Hematopoietic multipotent progenitor cell treated with erythropoietin and hydrocortisone succinate and interleukin-3 and kit ligand, for 15 days (in vitro differentiated cells): ENCODE results near the gene FKBP15.

ENCODE experiments used
- DNase-seq: peaks from one replicate; pipeline ENCODE4 v3.0.0-alpha.2; 2015; ENCODE audit warnings: low spot score

Gene FKBP15

DNA sequence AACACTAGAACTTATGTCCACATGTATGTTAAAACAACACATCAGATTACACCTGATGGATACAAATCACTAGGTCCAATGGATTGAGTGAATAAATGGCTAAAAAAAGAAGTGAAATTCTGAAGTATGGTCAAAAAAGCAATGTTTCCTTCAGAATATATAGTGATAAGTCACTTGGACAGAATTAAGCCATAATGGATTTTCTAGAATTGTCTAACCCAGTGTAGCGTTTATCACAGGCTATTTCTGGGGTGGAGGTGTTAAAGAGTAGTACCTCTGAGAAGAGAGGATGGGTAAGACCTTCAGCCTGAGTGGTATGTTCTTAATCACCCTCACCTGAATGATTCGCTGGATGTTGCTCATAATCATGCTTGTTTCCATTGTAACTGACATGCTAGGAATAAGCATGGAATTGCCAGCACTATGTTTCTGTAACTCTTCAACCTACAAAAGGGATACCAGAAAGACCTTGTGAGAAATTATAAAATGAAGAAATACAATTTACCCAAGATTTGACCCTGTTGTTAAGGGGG, 37.1 kb downstream of the FKBP15 start:
- DNase-seq: no peak

DNA sequence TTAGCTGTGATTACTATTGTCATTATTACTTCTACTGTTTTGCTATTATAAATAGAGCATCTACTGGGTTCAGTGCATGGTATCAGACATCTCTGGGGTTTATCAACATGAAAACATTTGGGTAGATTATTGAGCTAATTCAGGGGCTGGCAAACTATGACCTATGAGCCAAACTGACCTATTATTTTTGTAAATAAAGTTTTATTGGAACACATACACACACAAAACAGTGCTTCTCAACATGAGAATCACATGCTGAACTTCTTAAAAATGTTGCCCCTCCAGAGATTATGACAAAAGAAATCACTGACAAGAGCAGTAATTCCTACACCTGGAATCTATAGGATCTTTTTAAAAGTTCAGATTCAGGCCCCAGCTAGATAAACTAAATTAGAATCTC, 39.9 kb downstream of the FKBP15 start:
- DNase-seq: no peak

DNA sequence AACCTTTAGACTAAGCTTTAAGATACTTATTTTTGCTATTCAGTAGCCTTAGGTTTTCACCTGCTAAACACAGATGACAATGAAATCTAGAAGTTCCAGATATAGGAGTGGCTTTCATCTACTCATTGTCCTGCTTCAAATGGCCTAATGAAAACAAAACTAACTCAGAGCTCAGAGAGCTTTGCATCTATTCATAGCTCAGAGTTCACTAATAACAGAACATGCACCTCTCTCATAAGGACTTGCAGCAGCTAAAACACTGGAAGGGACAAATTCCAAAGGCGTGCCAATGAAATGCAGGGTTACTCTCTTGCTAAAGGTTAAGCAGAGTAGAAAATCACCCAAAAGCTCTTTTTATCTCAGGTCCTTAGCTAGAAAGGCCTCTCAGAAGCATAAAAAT, 41.2 kb downstream of the FKBP15 start:
- DNase-seq: no peak

DNA sequence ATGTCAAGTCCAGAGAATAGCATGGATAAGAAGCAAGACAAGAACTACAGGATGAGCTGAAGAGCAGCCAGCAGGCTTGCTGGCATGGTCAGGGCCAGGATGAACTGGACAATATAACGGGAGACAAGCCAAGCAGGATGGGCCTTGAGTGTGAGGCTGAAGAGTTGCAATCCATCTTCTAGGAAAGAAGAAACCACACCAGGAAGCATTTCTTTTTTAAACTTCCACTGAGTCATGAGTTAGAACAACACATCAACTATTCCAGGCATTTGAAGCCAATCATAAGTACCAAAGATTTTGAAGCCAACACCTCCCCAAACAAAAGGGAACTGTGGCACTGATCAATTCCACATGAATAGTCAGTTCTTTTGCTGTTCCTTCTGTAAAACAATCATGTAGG, 43.0 kb downstream of the FKBP15 start:
- no peak for DNase-seq

DNA sequence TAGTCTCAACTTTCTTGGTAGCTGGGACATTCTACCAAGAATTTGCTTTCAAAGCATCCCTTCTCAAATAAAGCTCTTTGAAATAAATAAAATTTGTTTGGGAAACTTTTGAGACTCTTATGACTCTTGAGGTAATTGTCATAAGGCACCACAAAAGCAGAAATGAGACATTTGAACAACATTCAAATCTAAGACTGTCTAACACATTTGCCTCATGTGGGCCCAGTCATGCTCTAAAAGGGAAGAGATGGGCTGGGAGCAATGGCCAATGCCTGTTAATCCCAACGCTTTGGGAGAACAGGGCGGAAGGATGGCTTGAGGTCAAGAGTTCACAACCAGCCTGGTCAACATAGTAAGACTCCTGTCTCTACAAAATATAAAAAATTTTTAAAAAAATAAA, 43.8 kb downstream of the FKBP15 start:
- no peak for DNase-seq

DNA sequence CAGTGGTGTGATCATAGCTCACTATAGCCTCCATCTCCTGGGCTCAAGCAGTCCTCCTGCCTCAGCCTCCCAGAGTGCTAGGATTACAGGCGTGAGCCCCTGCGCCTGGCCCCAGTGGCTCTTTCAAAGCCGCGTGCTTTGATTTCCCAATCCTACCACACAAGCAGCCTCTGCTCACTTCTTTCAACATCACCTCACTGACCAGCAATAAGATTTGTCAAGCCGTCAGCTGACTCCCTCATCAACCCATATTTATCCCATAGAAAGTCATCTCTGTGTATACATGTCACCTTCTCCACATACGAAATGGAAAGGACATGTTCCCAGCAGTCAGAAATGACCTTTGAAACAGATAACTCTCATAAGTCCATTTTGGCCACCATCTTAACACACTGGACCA, 44.3 kb downstream of the FKBP15 start:
- DNase-seq: no peak

DNA sequence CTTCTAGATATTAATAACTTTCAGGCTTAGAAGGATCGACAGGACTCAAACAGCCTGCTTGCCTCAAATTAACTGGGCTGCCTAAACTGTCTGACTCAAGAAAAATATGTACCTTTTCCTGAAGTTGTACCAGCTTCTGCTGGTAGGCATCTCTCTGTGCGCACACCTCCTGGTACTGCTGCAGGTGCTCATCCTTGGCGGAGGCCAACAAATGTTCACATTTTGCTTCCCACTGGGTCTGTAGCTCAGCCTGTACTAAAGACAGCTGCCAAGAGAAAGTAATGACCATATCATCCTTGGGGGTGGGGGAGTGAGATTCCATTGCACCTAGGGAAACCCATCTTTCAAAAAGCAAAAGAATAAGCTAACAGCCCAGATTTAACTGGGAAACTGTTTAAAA, 47.7 kb downstream of the FKBP15 start:
- DNase-seq: no peak

DNA sequence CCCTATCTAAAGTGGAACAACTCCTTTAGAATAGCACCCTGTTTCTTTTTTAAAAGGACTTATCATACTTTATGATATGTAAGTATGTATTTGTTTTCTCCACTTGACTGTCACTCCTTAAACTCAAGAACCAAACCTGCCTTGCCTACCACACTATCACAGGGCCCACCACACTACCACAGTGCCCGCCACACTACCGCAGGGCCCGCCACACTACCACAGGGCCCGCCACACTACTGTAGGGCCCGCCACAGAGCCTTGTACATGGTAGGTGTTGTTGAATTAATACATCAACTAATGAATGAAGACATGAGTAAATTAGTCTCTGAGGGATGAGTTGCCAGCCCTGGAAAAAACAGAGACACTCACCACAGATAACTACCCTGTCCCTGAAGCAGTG, 52.3 kb downstream of the FKBP15 start:
- no peak for DNase-seq

DNA sequence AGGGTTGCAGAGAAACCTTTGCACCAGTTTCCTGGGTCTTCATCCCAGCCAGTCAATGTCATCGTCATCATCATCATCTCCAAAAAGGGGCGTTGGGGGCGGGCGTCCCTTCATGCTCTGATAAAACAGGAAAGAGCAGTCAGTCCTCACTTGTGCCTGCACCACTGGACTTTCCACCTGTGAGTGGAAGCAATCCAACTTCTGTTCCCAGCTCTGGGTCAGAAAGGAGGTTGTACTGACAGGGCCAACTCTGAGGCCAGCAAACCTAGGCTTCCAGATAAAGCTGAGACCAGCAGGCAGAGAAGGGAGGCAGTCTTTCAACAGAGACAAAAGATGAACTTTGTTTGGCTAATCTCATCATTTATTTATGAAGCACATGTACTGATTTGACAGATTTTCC, 55.0 kb downstream of the FKBP15 start:
- no peak for DNase-seq

DNA sequence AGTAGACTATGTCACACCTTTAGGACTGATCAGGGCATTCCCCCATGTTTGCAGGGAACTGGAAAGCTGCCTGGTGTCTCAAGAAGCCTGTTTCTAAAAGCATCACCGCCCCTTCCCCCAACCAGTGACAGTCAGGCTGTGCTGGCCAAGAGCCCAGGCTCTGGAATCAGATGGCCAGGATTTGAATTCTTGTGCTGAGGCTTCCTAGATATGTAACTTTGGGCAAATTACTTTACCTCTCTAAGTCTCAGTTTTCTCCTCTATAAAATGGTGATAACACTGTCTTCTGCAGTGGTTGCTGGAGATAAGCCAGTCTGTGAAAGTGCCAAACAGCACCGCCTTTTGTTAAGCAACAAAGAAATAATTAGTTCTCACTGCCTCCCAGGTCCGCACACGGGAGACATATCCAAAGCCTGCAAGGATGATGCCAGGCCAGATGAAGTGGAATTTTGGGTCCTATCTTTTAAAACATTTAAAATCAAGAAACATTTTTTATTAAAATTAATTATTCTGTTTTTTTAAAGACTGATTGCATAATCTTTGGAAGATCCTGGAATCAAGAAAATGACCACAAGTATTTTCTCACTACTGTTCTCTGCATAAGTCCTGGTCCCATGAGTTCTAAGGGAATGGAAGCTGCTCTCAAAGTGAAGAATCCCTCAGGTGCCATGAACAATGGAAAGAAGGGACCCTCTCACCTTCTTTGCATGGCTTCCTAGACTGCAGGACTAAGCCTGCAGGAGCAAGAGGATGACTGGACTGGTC, 56.4 kb downstream of the FKBP15 start:
- no peak for DNase-seq

DNA sequence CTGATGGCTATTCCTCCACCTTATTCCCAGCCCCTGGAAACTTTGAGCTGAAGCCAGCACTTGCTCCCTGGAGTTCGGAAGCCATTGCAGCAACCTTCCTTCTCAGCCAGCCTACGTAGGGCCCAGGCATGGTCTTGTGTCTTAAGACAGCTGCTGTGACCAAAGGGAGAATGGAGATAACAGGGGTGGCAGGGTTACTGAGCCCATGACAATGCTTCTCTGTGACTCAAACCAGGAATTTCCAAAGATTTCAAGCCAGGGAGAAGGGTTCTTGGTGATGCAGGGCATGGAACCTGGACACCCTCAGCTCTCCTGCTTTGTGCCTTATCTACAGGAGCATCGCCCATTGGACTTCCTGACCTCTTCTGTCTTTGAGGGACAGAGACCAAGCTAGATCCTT, 58.1 kb downstream of the FKBP15 start:
- no peak for DNase-seq

DNA sequence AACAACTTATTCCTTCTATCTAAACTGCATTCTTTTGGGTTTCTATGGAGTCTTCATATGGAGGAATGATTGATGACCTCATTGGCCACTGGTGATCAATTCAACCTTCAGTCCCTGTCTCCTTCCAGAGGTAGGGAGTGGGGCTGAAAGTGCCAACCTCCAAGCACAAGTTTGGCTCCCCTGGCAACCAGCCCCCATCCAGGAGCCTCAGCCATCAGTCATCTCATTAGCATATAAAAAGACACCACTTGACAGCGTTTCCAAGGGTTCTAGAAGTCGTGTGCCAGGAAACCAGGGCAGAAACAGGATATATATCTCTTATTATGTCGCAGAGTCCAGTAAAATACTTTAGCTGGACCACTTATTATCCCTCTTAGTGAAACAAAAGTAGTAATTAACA, 60.5 kb downstream of the FKBP15 start:
- no peak for DNase-seq

DNA sequence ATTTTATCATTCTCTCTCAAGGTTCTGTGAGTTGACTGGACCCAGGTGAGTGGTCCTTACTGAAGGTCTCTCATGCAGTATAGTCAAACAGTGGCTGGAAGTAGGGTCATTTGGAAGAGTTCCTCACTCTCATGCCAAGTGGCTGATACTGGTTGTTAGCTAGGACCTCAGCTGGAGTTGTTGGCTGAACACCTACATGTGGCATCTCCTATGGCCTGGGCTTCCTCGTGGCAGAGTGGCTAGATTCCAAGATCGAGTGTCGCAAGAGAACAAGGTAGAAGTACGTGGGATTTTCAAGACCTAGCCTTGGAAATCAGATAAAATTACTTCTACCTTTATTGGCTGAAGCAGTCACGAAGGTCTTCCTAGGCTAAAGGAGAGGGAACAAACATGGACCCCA, 62.6 kb downstream of the FKBP15 start:
- no peak for DNase-seq

DNA sequence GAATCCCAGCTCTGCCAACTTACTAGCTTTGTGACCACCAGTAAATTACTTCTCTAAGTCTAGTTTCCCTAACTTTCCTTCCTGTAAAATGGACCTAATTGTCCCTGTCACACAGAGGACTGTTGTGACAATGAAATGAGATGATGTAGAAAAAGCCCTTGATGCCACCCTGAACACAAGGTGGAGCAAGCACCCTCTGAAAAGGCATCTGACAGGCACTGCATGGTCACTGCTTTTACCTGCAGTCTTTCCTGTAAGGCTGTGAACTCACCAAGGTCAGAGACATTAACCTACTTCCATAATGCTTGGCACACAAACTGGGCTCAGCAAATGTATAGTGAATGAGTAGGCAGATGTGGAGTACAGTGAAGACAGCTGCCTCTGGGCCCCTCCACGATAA, 64.2 kb downstream of the FKBP15 start:
- DNase-seq: no peak

DNA sequence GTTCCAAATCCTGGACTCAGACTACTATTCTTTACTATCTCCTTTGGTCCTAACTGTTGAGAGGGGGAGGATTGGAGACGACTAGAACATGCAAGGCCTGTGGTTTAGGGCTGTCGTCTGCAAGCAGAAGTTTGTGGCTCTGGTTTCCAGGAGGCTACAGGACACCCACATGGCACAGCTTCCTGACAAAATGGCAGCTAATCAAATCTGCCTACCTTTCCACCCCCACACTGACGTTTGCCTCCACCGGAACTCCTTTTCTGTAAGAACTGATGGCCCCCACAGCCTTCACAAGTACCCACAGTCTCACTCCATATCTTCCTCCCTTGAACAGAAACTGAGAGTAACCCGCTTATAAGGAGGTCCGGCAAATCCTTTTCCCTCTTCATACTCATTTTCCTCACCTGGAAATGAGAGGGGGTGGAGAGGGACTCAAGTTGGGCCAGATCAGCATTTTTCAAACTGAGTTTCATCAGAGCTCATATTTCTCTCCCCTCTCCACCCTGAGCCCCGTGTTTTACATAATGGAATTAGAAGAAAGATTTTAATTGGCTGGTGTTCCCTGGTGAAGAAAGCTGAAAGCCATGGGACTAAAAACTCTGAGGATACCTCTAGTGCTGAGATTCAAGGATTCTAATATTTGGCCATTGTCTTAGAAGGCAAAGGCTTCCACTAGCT, 65.0 kb downstream of the FKBP15 start:
- DNase-seq: no peak

DNA sequence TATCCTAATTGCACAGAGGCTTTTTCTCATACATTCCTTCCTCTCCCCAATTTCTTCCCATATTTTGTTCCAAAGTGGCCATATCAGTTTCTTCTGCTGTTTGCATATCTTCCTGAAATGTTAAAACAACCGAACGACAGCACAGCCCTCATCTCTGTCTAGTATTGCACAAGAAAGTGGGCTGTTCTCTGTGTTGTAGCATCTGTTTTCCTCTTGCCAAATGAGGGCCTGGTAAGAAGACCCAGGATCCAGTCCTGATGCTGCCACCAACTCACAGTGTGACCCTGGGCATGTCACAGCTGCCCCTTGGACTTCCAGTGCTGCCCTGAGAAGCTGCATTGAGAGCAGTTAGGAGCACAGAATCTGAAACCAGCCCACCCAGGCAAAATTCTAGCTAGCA, 66.1 kb downstream of the FKBP15 start:
- no peak for DNase-seq

DNA sequence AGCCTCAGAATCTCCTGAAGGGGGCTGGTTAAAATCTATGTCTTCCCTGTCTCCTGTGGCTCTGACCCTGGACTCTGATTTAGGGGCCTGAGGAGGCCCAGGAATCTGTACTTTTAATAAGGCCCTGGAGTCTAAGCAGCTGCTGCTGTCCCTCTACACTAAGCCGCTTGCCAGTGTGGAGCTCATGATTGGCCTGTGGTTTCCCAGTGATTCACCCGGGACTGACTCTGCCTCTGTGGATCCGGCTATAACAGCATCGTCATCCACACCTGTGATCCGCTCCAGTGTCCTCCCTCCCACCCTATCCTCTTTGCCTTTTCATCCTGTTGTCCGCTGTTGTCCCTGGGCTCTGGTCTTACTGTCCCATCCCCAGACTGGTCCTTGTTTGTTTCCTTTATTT, 66.6 kb downstream of the FKBP15 start:
- no peak for DNase-seq

DNA sequence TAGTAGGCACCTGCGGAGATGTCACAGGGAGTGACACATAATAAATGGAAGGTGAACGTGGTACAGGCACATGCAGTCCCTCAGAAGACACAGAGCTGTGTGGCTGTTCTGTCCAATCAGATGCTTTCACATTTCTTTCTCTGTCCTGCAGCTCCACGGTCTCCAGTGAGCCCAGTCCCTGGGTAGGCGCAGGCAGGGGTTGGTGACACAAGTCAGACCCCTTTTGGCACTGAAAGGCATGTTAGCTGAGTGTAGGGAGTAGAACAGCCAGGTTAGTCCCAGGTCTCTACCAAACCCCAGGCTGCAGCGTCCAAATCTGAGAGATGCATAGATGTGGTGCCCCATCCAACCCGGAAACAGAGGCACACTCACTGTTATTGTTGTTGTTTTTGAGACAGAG, 67.5 kb downstream of the FKBP15 start:
- no peak for DNase-seq

DNA sequence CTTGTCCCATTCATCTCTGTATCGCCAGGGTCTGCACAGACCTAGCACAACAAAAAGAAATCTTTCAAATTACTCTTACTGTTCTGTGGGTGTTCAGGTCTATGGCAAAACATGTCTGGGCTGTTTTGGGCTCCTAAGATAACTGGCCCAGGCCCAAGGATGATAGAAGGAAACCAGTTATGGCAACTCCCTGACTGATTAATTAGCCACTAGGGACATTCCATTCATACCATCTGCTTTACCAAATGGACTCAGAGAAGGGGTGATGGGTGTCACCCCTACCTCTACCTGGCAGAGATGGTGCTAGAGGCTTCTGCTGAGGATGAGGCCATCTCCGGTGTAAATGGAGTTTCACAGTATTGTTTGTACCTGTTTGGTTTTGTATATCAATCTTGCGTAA, 68.4 kb downstream of the FKBP15 start:
- DNase-seq: no peak

DNA sequence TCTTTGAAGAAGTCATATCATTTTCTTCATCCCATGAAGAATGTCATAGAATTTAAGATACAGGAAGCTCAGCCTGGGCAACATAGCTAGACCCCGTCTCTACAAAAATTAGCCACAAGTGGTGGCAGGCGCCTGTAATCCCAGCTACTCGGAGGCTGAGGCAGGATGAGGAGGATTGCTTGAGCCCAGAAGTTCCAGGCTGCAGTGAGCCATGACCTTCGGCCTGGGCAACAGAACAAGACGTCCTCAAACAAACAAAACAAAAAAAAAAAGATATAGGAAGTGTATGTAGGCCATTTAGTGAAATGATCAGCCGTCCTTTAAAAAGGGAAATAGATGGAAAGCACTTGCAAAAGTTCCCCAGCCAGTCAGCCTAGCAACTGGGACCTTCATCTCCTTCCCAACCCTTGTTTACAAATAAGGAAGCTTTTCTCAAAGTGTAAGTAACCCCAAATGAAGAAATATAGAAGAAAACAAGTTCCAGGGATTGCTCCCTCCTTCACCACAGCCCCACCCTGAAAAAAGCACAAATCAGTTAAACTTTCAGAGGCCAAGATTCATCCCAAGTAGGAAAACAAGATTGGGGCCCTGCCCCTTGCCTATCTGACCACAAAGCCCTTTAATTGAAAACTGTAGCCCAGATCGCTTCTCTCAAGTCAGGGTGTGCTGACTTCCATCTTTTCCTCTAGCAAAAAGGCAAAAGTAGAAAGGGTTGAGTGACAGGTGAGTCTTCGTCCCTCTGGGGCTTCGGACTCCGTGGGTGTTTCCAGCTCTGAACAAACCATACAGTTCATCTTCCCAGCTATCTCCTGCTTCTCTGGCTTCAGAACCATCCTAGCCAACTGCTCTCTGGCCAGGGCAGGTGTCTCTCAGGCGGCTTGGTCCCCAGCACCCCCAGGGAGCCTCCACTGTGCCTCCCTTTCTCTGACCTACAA, 69.1 kb downstream of the FKBP15 start:
- DNase-seq: no peak

DNA sequence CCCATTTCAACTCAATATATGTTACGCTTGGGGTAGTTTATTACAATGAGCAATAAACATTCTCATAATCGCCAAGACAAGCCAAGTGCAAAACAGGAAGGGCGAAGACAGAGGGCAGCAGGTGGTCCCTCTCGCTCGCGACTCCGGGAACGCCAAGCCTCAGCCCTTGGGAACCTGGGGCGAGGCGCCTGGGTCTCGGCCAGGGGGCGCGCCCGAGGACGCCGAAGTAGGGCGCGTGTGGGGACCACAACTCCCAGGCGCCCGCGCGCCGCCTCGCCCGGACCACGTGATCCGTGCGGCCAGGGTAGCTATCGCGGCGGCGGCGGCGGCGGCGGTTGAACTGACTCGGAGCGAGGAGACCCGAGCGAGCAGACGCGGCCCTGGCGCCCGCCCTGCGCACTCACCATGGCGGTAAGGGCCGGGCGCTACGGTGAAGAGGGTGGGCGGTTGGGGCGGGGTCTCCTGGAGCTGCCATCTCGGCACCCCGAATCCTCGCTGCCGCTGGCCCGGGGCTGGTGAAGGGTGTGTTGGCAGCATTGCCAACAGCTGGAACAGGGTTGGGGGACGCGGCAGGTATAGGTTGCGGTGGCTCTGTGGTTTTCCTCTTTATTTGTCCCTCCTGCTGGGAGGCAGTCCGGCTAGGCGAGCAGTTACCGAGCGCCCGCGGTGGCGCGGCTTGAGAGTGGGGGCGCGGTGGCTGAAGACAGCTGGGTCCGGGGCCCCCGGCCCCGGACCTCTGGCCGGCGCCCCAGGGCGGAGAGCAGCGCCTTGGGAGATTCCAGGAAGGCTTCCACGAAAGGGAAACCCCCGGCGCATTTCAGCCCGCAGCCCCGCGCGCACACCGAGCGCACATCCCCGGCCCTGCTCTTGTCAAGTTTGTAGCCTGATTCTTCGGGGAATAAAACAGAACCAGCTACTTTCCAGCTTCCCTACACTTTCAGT, 70.1 kb downstream of the FKBP15 start, which contains the start of gene SLC31A2:
Gene SLC31A2, plus strand, starts transcription at position 338 of the 942 bp plus-strand sequence. Its CDS starts 68 bp downstream, at position 406.
- peak; percentile 57 for DNase-seq
